ENCODE data around the gene CNKSR3.

- TF ChIP-seq POLR2A (IDR thresholded peaks at IDR 0.05; ENCODE audit: low read depth, low read length) (no peak), POLR2AphosphoS5 (IDR thresholded peaks at IDR 0.05; ENCODE audit: low read depth, low read length) (no peak)
These were observed 1.7 kb upstream of the CNKSR3 start for GRCh38 chr6:154512201-154512600.
